K562 (cell line): ENCODE data around the gene UBR3. TPM values are rescaled to one million over a fixed set of nuclear protein-coding genes. Genes with fewer than 3 reads are reported as not detected.

ENCODE experiments used
- EHMT2 ChIP-seq: fragments of 450-650 bp; IDR thresholded peaks from 2 replicates; pipeline ENCODE4 v1.6.1; 2018; ENCODE audit warnings: antibody characterized with exemption
- ELK1 ChIP-seq: sonication (generic); formaldehyde crosslinking; IDR thresholded peaks from 2 replicates; pipeline ENCODE4 v1.8.1; 2022; ENCODE audit warnings: missing genetic modification reagents
- EP300 ChIP-seq: IDR thresholded peaks from 2 replicates; pipeline ENCODE4 v1.6.1; 2012; ENCODE audit warnings: low read length, improper control_type of control experiment
- GATAD2B ChIP-seq: fragments of 450-650 bp; IDR thresholded peaks from 2 replicates; pipeline ENCODE4 v1.6.1; 2017; ENCODE audit warnings: mild to moderate bottlenecking, borderline replicate concordance
- JUN ChIP-seq, 2 experiments: sonication (generic) in 1 of 2; formaldehyde crosslinking in 1 of 2; IDR thresholded peaks; 2 replicates each; pipeline versions ENCODE4 v1.6.1 to v1.8.0; 2012 to 2022; ENCODE audit warnings: borderline replicate concordance in 2 of 2, mild to moderate bottlenecking in 2 of 2, improper control_type of control experiment in 1 of 2, low read depth in 1 of 2, low read length in 1 of 2, missing genetic modification reagents in 1 of 2
- NFATC3 ChIP-seq: fragments of 450-650 bp; IDR thresholded peaks from 2 replicates; pipeline ENCODE4 v1.6.1; 2017; ENCODE audit warnings: mild to moderate bottlenecking
- POLR3G ChIP-seq: IDR thresholded peaks from 2 replicates; pipeline ENCODE4 v1.6.1; 2011; ENCODE audit not compliant: insufficient read length, insufficient replicate concordance; ENCODE audit errors: extremely low read depth
- SAP30 ChIP-seq: fragments of 200-600 bp; sonication (generic); IDR thresholded peaks from 2 replicates; pipeline ENCODE4 v1.6.1; 2012; ENCODE audit warnings: borderline replicate concordance, low read depth, mild to moderate bottlenecking, moderate library complexity, low read length, control low read depth, inconsistent platforms; ENCODE audit not compliant: insufficient read depth, poor library complexity, severe bottlenecking
- SMAD3 ChIP-seq: fragments of 450-650 bp; formaldehyde crosslinking; conservative IDR thresholded peaks from 2 replicates; pipeline ENCODE4 v1.4.0; 2020; ENCODE audit warnings: mild to moderate bottlenecking
- SMARCE1 ChIP-seq: fragments of 450-650 bp; IDR thresholded peaks from 2 replicates; pipeline ENCODE4 v1.7.1; 2016; ENCODE audit warnings: mild to moderate bottlenecking
- ZBTB33 ChIP-seq: sonication (generic); formaldehyde crosslinking; IDR thresholded peaks from 2 replicates; pipeline ENCODE4 v1.8.1; 2023; ENCODE audit warnings: mild to moderate bottlenecking, missing genetic modification reagents
- ZNF121 ChIP-seq: sonication (generic); formaldehyde crosslinking; conservative IDR thresholded peaks from 2 replicates; pipeline ENCODE4 v1.8.0; 2022; ENCODE audit warnings: missing genetic modification reagents
- ZNF583 ChIP-seq: fragments of 250-450 bp; sonication (Bioruptor Pico); IDR thresholded peaks from 2 replicates; pipeline ENCODE4 v1.4.0; 2020
- ZNF764 ChIP-seq: fragments of 250-450 bp; sonication (Bioruptor Pico); IDR thresholded peaks from 2 replicates; pipeline ENCODE4 v1.4.0; 2020; ENCODE audit warnings: low read depth, mild to moderate bottlenecking, moderate library complexity
- polyA plus RNA-seq, 8 experiments: library from polyadenylated mRNA; depleted of rRNA in 4 of 8; stranded (reverse) in 5 of 8; unstranded in 3 of 8; fragments of >200 nt; fragmentation: Nextera tagmentation in 2 of 8; fragmentation: Illumina TruSeq in 1 of 8; extraction: Ambion mirVana in 2 of 8; extraction: Trizol in 1 of 8; gene quantifications; 2 replicates each; pipeline versions ENCODE4 v1.2.1 to v1.2.3, GENCODE V29; 2011 to 2014; ENCODE audit warnings: inconsistent platforms in 1 of 8, missing spikeins in 1 of 8
- total RNA-seq, 7 experiments: library from RNA; depleted of rRNA in 6 of 7; stranded (reverse); fragments of >200 nt in 6 of 7; fragmentation: Illumina TruSeq in 2 of 7; extraction: Trizol in 2 of 7; gene quantifications; 2 replicates each; pipeline versions ENCODE4 v1.2.1 to v1.2.3, GENCODE V29; 2011 to 2021; ENCODE audit warnings: low replicate concordance in 1 of 7
- TF ChIP-seq, protein P1 (sequence below): sonication (generic); formaldehyde crosslinking; IDR thresholded peaks from 2 replicates; pipeline ENCODE4 v1.8.1; 2023; ENCODE audit warnings: mild to moderate bottlenecking, missing genetic modification reagents

The UBR3 gene
- total and polyA plus RNA-seq, 9 of the 15 experiments (the other 6 are each of a cell fraction or from before 2014, with no cell fraction given) = 14.4 to 63.5 (median 40.4) TPM

GRCh38 chr2:169910109-169910799 is 83.0 kb downstream of the UBR3 start (continued):
- TF ChIP-seq, protein P1, sequence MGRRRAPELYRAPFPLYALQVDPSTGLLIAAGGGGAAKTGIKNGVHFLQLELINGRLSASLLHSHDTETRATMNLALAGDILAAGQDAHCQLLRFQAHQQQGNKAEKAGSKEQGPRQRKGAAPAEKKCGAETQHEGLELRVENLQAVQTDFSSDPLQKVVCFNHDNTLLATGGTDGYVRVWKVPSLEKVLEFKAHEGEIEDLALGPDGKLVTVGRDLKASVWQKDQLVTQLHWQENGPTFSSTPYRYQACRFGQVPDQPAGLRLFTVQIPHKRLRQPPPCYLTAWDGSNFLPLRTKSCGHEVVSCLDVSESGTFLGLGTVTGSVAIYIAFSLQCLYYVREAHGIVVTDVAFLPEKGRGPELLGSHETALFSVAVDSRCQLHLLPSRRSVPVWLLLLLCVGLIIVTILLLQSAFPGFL = no peak
- TF ChIP-seq SMAD3 (CRISPR knock-in tag) (no peak), ZNF121 (CRISPR knock-in tag) (no peak), SMARCE1 (peak; percentile 95), EHMT2 (no peak), SAP30 (no peak), ELK1 (CRISPR knock-in tag) (no peak), JUN (IDR thresholded peaks at IDR 0.05; ENCODE audit: borderline replicate concordance, low read depth, low read length) (peak; percentile 68), JUN (CRISPR knock-in tag; IDR thresholded peaks at IDR 0.05; ENCODE audit: borderline replicate concordance) (no peak), NFATC3 (no peak), ZBTB33 (CRISPR knock-in tag) (no peak), ZNF583 (no peak), EP300 (peak; percentile 86), GATAD2B (peak; percentile 91; the same call in 1 of the 2 replicates), POLR3G (no peak), ZNF764 (no peak)
